Naive thymus-derived CD4-positive, alpha-beta T cell (primary cell): ENCODE data around the gene LMCD1. TPM values are rescaled to one million over a fixed set of nuclear protein-coding genes. Genes with fewer than 3 reads are reported as not detected.

Experiments
- ATAC-seq: fragments of 150-1000 bp; cut with Tn5 transposase; 2 replicates; pipeline ENCODE4 v1.10.0; 2021; ENCODE audit warnings: mild to moderate bottlenecking, moderate library complexity
- CTCF ChIA-PET: fragments of 350-600 bp; sonication (Branson Sonifier 250); formaldehyde crosslinking; loops from one replicate; lab custom pipeline; 2021; ENCODE audit warnings: antibody characterized with exemption; lab: Charles Lee
- POLR2A ChIA-PET: fragments of 350-600 bp; sonication (Branson Sonifier 250); formaldehyde crosslinking; loops from one replicate; lab custom pipeline; 2021; ENCODE audit warnings: antibody characterized with exemption, inconsistent platforms; lab: Charles Lee
- DNase-seq, 9 donors: peaks; one replicate each; pipeline versions ENCODE4 v3.0.0 to v3.0.0-alpha.2; 2020 to 2022; ENCODE audit warnings: mixed read lengths in 1 of 9
- H3K27ac ChIP-seq: one replicate; pipeline ENCODE4 v1.7.0; 2013; ENCODE audit warnings: mild to moderate bottlenecking, low read depth, low read length, moderate library complexity
- H3K27me3 ChIP-seq, 2 donors: one replicate each; pipeline ENCODE4 v1.7.0; 2013; ENCODE audit warnings: low read length in 2 of 2, mild to moderate bottlenecking in 2 of 2, moderate library complexity in 2 of 2; ENCODE audit not compliant: control insufficient read depth in 2 of 2, insufficient read depth in 2 of 2
- H3K36me3 ChIP-seq, 3 experiments: 1 replicate in 2 of 3; 2 replicates in 1 of 3; pipeline ENCODE4 v1.7.0; 2013; ENCODE audit warnings: low read length in 3 of 3, mild to moderate bottlenecking in 3 of 3, moderate library complexity in 1 of 3; ENCODE audit not compliant: insufficient read depth in 3 of 3, control insufficient read depth in 2 of 3
- H3K4me1 ChIP-seq, 2 donors: one replicate each; pipeline ENCODE4 v1.7.0; 2013; ENCODE audit warnings: low read length in 2 of 2, mild to moderate bottlenecking in 2 of 2, moderate library complexity in 1 of 2; ENCODE audit not compliant: control insufficient read depth in 2 of 2, insufficient read depth in 2 of 2
- H3K4me3 ChIP-seq: 2 replicates; pipeline ENCODE4 v1.7.0; 2013; ENCODE audit warnings: mild to moderate bottlenecking, low read length
- H3K9me3 ChIP-seq, 3 experiments: 1 replicate in 2 of 3; 2 replicates in 1 of 3; pipeline ENCODE4 v1.7.0; 2013; ENCODE audit warnings: low read length in 3 of 3; ENCODE audit not compliant: control insufficient read depth in 2 of 3
- H3K27ac Mint-ChIP-seq, 9 donors: one replicate each; pipeline ENCODE4 v1.8.0; 2020 to 2022; ENCODE audit warnings: mixed read lengths in 9 of 9, mild to moderate bottlenecking in 8 of 9, moderate library complexity in 5 of 9, inconsistent platforms in 2 of 9
- H3K27me3 Mint-ChIP-seq, 5 donors: one replicate each; pipeline ENCODE4 v1.8.0; 2021 to 2022; ENCODE audit warnings: mixed read lengths in 5 of 5, mild to moderate bottlenecking in 1 of 5
- H3K36me3 Mint-ChIP-seq, 5 donors: one replicate each; pipeline ENCODE4 v1.8.0; 2020 to 2022; ENCODE audit warnings: mixed read lengths in 5 of 5, mild to moderate bottlenecking in 3 of 5, inconsistent platforms in 1 of 5
- H3K4me1 Mint-ChIP-seq, 7 donors: one replicate each; pipeline ENCODE4 v1.8.0; 2020 to 2022; ENCODE audit warnings: mixed read lengths in 7 of 7, mild to moderate bottlenecking in 3 of 7, inconsistent platforms in 1 of 7
- H3K4me3 Mint-ChIP-seq, 10 donors: one replicate each; pipeline ENCODE4 v1.8.0; 2020 to 2022; ENCODE audit warnings: mild to moderate bottlenecking in 10 of 10, mixed read lengths in 10 of 10, moderate library complexity in 6 of 10, inconsistent platforms in 2 of 10
- H3K9me3 Mint-ChIP-seq, 11 donors: one replicate each; pipeline ENCODE4 v1.8.0; 2020 to 2022; ENCODE audit warnings: mixed read lengths in 11 of 11, mild to moderate bottlenecking in 4 of 11, inconsistent platforms in 1 of 11, moderate library complexity in 1 of 11
- intact Hi-C, 2 donors: fragments of 100-400 bp; cut with micrococcal nuclease; formaldehyde crosslinking; loops; one replicate each; pipeline ENCODE4 v1.15.1; 2023
- polyA plus RNA-seq, 2 donors: library from polyadenylated mRNA; unstranded; fragments of 300-500 nt; fragmentation: Illumina TruSeq; gene quantifications; one replicate each; pipeline ENCODE4 v1.2.3, GENCODE V29; 2021
- total RNA-seq, 6 experiments: library from RNA in 5 of 6; stranded (reverse) in 5 of 6; gene quantifications; 1 replicate in 5 of 6; 2 replicates in 1 of 6; pipeline ENCODE4 v1.2.3 and lab custom pipeline; 2021 to 2026

Gene LMCD1
- total and polyA plus RNA-seq, 7 experiments from 2014 or later, result 0.56 TPM; not detected in 6

DNA sequence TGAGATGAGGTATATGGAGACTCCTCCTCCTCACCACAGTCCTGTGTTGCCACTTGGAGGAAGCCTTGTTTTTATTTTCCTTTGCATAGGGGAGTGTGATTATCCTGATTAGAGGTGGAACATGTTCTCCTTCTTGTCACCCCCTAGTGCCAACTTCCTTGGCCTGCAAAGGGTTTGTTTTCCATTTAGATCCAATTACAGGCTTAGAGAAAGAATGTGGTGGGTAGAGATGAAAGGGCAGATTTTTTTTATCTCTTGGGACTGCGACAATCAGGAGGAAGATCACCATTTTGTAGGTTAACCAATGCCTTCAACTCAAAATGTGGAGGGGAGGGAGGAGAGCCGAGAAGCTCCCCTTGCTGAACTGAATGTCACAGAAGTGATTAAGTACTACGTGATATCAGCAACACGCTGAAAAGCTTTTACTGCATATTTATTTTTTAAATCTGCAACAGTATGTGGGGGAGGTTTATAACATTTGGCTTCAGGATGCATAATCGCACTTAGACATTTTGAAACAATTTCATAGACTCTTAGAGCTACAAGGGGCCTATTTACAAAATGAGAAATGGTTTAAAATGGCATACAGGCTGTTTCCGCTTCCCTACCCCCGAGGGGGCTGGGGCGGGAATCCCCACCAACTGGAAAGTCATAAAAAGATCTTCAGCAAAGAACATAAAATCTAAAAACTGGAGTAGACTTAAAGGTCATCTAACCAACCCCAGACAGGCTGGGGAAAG lies 2.4 kb downstream of the LMCD1 start:
- no peak for DNase-seq
- peaks cover 3 to 27% (median 5%) of the 10 kb centered on the region in 5 donors for H3K27me3 Mint-ChIP-seq
- no peaks in the 10 kb centered on the region for H3K9me3 ChIP-seq
- no peaks in the 10 kb centered on the region for H3K36me3 Mint-ChIP-seq
- H3K27ac Mint-ChIP-seq, result no peak overlapping the region
- no peak for ATAC-seq
- no peak overlapping the region for H3K4me3 ChIP-seq
- no peaks in the 10 kb centered on the region for H3K4me1 ChIP-seq
- intact Hi-C loops, result no loop called here
- H3K27me3 ChIP-seq, result no peaks in the 10 kb centered on the region
- no peak overlapping the region for H3K27ac ChIP-seq
- ChIA-PET CTCF (no interaction called here), POLR2A (no interaction called here)
- H3K4me1 Mint-ChIP-seq, result peaks cover 2 to 14% (median 6%) of the 10 kb centered on the region in 7 donors
- no peak overlapping the region for H3K4me3 Mint-ChIP-seq
- H3K9me3 Mint-ChIP-seq, result no peaks in the 10 kb centered on the region
- no peaks in the 10 kb centered on the region for H3K36me3 ChIP-seq

DNA sequence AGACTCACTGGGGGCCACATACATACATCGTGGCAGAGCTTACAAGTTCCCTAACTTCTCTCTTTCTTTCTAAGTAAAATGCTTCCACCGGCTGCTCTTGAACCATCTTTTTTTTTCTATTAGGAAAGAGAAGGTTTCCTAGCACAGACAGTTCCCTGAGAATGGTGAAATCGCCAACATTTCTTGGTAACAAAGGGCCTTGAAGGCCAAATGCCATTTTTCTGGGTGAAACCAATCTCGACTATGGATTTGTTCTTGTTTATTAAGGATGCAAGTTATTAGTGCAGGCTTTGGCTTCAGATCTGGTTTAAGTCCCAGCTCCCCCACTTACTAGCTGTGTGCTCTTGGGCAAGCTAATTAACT lies 3.0 kb downstream of the LMCD1 start:
- Histone ChIP-seq H3K27me3 (no peaks in the 10 kb centered on the region), H3K36me3 (no peaks in the 10 kb centered on the region), H3K9me3 (no peaks in the 10 kb centered on the region), H3K27ac (no peak overlapping the region), H3K4me3 (no peak overlapping the region), H3K4me1 (no peaks in the 10 kb centered on the region)
- Mint-ChIP-seq H3K4me3 (no peak overlapping the region), H3K4me1 (peaks cover 2 to 14% (median 6%) of the 10 kb centered on the region in 7 donors), H3K27me3 (peaks cover 3 to 27% (median 5%) of the 10 kb centered on the region in 5 donors), H3K36me3 (no peaks in the 10 kb centered on the region), H3K27ac (no peak overlapping the region), H3K9me3 (no peaks in the 10 kb centered on the region)
- POLR2A ChIA-PET, result no interaction called here
- intact Hi-C loops, result no loop called here
- DNase-seq (no peak), ATAC-seq (no peak)
- CTCF ChIA-PET, result no interaction called here

DNA sequence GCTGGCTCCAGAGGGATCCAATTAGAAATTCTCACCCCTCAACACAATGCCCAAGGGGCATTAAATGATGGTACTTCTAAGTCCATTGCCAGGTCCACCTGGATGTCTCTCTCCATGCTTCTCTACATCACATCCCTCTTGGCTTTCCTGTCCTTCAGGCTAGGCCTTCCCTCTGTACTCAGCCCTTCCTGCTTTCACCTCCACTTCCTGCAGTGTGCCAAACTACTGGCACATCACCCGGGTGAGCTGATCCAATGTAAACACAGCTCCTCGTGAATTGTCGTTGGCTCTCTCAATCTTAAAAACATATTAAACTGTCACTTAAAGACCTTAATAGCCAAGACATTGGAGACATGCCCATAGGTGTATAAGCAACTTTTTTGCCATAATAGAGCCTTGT lies 4.0 kb downstream of the LMCD1 start:
- Mint-ChIP-seq H3K4me1 (peaks cover 2 to 13% (median 6%) of the 10 kb centered on the region in 7 donors), H3K27ac (no peak overlapping the region), H3K36me3 (no peaks in the 10 kb centered on the region), H3K9me3 (no peaks in the 10 kb centered on the region), H3K27me3 (peaks cover 3 to 20% (median 5%) of the 10 kb centered on the region in 5 donors), H3K4me3 (no peak overlapping the region)
- POLR2A ChIA-PET, result no interaction called here
- H3K9me3 ChIP-seq, result no peaks in the 10 kb centered on the region
- DNase-seq (no peak), ATAC-seq (no peak)
- H3K4me3 ChIP-seq, result no peak overlapping the region
- H3K27me3 ChIP-seq, result no peaks in the 10 kb centered on the region
- H3K27ac ChIP-seq, result no peak overlapping the region
- no peaks in the 10 kb centered on the region for H3K4me1 ChIP-seq
- H3K36me3 ChIP-seq, result no peaks in the 10 kb centered on the region
- intact Hi-C loops, result no loop called here
- CTCF ChIA-PET, result no interaction called here

DNA sequence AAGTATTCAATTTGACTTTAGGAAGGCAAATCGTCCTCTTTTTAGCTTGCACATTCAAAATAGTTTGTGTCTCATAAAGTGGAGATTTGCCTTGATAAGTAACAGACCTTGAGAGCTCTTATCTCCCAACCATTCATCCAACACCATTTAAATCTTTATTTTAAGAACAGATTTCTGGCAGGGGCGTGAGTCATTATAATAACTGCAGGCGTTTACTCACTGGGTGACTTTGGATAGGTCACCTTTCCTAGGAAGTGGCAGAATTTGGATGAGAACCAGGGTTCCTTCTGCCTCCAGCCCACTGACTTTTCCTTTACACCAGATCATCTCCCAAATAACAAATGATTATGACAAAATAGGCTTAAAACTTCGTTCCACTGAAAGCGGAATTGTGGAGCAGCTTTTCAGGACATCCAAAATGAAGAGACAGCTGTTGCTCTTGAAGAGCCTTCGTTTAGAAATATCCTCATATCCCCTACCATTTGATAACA lies 5.0 kb downstream of the LMCD1 start:
- H3K27me3 ChIP-seq, result no peaks in the 10 kb centered on the region
- POLR2A ChIA-PET, result no interaction called here
- peaks cover 0 to 3% (median 3%) of the 10 kb centered on the region in 7 donors for H3K4me1 Mint-ChIP-seq
- H3K27ac Mint-ChIP-seq, result no peak overlapping the region
- peaks cover 3 to 12% (median 5%) of the 10 kb centered on the region in 5 donors for H3K27me3 Mint-ChIP-seq
- no peaks in the 10 kb centered on the region for H3K36me3 ChIP-seq
- no peaks in the 10 kb centered on the region for H3K9me3 ChIP-seq
- no peaks in the 10 kb centered on the region for H3K4me1 ChIP-seq
- intact Hi-C loops, result no loop called here
- CTCF ChIA-PET, result no interaction called here
- H3K27ac ChIP-seq, result no peak overlapping the region
- ATAC-seq (no peak), DNase-seq (no peak)
- peaks cover 0 to 2% (median 0%) of the 10 kb centered on the region in 11 donors for H3K9me3 Mint-ChIP-seq
- H3K36me3 Mint-ChIP-seq, result no peaks in the 10 kb centered on the region
- H3K4me3 ChIP-seq, result no peak overlapping the region
- H3K4me3 Mint-ChIP-seq, result no peak overlapping the region

DNA sequence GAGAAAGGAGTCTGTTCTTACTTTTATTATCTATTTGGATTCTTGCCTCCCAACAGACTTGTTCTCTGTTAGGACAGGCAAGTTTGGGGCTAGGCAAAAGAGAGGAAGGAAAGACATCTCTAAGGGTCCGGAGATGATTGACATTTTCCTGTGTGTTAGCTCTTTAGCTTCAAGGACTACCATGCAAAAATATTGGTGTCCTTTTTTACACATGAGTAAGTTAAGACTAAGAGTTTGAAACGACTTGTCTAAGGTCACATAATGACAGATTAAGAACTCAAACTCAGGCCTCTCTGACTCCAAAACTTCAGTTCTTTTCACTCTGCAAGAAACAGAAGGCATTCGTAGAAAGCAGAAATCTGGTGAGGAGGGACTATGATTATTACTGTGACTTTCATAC lies 5.9 kb downstream of the LMCD1 start:
- Histone ChIP-seq H3K27ac (no peak overlapping the region), H3K9me3 (no peaks in the 10 kb centered on the region), H3K36me3 (no peaks in the 10 kb centered on the region), H3K4me1 (no peaks in the 10 kb centered on the region), H3K27me3 (no peaks in the 10 kb centered on the region), H3K4me3 (no peak overlapping the region)
- DNase-seq (no peak), ATAC-seq (no peak)
- Mint-ChIP-seq H3K9me3 (peaks cover 0 to 2% (median 0%) of the 10 kb centered on the region in 11 donors), H3K27me3 (peaks cover 3 to 13% (median 5%) of the 10 kb centered on the region in 5 donors), H3K4me3 (no peak overlapping the region), H3K36me3 (no peaks in the 10 kb centered on the region), H3K4me1 (no peaks in the 10 kb centered on the region), H3K27ac (no peak overlapping the region)
- intact Hi-C loops, result no loop called here
- CTCF ChIA-PET, result no interaction called here
- POLR2A ChIA-PET, result no interaction called here

DNA sequence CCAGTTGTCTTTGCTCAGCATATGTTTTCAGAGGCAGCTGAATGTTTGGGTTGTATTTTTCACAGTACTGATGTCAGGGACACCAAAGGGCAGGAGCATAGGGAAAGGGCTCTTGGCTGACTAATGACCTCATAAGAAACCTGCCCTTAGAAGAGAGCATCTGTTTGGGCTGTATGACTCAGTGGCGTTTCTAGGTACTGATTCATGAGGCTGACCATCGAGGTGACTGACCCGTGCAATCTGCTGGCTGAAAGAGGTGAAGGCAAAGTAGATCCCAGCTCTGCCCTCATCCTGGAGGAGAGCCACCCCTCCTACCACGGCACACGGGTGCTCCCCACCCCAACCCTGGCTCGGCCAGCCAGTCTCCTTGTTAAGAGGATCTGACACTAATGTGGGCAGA lies 8.3 kb downstream of the LMCD1 start:
- Histone ChIP-seq H3K4me1 (no peaks in the 10 kb centered on the region), H3K4me3 (no peak overlapping the region), H3K27ac (no peak overlapping the region), H3K9me3 (no peaks in the 10 kb centered on the region), H3K27me3 (no peaks in the 10 kb centered on the region), H3K36me3 (no peaks in the 10 kb centered on the region)
- ChIA-PET CTCF (no interaction called here), POLR2A (no interaction called here)
- H3K36me3 Mint-ChIP-seq, result no peaks in the 10 kb centered on the region
- ATAC-seq, result no peak
- intact Hi-C loops, result no loop called here
- no peak overlapping the region for H3K27ac Mint-ChIP-seq
- H3K27me3 Mint-ChIP-seq, result peaks cover 0 to 18% (median 14%) of the 10 kb centered on the region in 5 donors
- H3K4me1 Mint-ChIP-seq, result no peaks in the 10 kb centered on the region
- H3K9me3 Mint-ChIP-seq, result peaks cover 0 to 5% (median 0%) of the 10 kb centered on the region in 11 donors
- DNase-seq, result no peak
- H3K4me3 Mint-ChIP-seq, result no peak overlapping the region

DNA sequence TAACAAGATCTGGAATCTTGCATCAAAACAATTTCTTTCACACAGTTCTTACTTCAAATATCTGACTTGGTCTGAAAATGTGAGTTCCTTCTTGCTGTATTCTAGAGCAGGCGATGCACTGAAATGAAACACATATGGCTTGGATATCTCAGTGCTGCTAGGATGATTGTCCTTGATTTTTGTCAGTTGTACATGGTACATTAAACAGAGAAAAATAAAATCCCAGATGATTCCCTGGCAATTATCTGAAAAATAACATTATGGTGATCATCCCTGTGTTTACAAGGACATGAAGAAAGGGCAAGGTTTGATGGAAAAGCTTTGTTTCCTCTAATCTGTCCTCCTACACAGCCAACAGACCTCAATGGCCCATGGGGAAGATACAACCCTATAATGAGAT lies 10.6 kb downstream of the LMCD1 start:
- POLR2A ChIA-PET, result no interaction called here
- Histone ChIP-seq H3K4me3 (no peak overlapping the region), H3K27ac (no peak overlapping the region), H3K4me1 (no peaks in the 10 kb centered on the region), H3K27me3 (no peaks in the 10 kb centered on the region), H3K36me3 (no peaks in the 10 kb centered on the region), H3K9me3 (no peaks in the 10 kb centered on the region)
- ATAC-seq (no peak), DNase-seq (no peak)
- H3K4me1 Mint-ChIP-seq, result no peaks in the 10 kb centered on the region
- H3K27ac Mint-ChIP-seq, result no peak overlapping the region
- no peak overlapping the region for H3K4me3 Mint-ChIP-seq
- CTCF ChIA-PET, result no interaction called here
- H3K36me3 Mint-ChIP-seq, result no peaks in the 10 kb centered on the region
- peaks cover 4 to 31% (median 19%) of the 10 kb centered on the region in 5 donors for H3K27me3 Mint-ChIP-seq
- peaks cover 0 to 5% (median 0%) of the 10 kb centered on the region in 11 donors for H3K9me3 Mint-ChIP-seq
- intact Hi-C loops, result no loop called here
